ENCODE data around the gene COL16A1.

DNA sequence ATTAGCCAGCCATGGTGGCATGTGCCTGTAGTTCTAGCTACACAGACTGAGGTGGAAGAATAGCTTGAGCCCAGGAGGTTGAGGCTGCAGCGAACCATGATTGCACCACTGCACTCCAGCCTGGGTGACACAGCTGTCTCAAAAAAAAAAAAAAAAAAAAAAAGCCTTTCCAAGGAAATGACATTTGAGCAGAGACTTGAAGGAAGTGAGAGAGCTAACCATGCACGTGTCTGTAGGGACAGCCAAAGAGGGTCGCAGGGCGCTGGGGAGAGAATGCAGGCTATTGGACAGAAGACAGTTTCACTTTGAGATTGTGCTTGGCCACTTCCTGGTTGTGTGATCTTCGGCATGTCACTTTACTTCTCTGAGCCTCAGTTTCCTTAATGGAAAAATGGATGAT lies 79.5 kb downstream of the COL16A1 start:
- no peak for TF ChIP-seq CTCF (IDR thresholded peaks at IDR 0.05)
- no peak for TF ChIP-seq POLR2A (IDR thresholded peaks at IDR 0.05)

All from uterus (tissue), 2 donors.